SU-DHL-6 (cell line): ENCODE measurements around the gene TSHZ2.

Experiments used
- CTCF ChIP-seq: fragments of 200-600 bp; sonication (generic); IDR thresholded peaks from one replicate; pipeline ENCODE4 v1.5.1; 2017; ENCODE audit warnings: antibody characterized with exemption, mild to moderate bottlenecking, low read length, moderate library complexity; ENCODE audit not compliant: insufficient read depth, poor library complexity, severe bottlenecking
- EZH2phosphoT487 ChIP-seq: fragments of 200-600 bp; sonication (generic), shearing (Covaris generic); conservative IDR thresholded peaks from 2 replicates; pipeline ENCODE4 v1.6.1; 2018; ENCODE audit warnings: mild to moderate bottlenecking, antibody characterized with exemption, low read length, moderate library complexity, mixed read lengths

GRCh38 chr20:53142225-53143127 is 170.3 kb downstream of the TSHZ2 start:
- TF ChIP-seq CTCF = no peak
- TF ChIP-seq EZH2phosphoT487 = no peak
